Spleen (tissue), 11 donors: ENCODE results near the gene LRRD1. TPM values are rescaled to one million over a fixed set of nuclear protein-coding genes. Genes with fewer than 3 reads are reported as not detected.
"Not testable (repeated sequence)": the region's sequence is repeated elsewhere in the genome, so short reads cannot be mapped to it uniquely, and the experiment has no call there.

Experiments
- DNase-seq: peaks from one replicate; pipeline ENCODE4 v3.0.0-alpha.2; 2020
- H3K27ac ChIP-seq, 8 donors: fragments of 200-600 bp; sonication (generic) in 7 of 8; 1 replicate in 4 of 8; 2 replicates in 4 of 8; pipeline versions ENCODE4 v1.5.0 to v1.8.0; 2016 to 2021; ENCODE audit warnings: inconsistent platforms in 4 of 8, mild to moderate bottlenecking in 4 of 8, moderate library complexity in 1 of 8
- H3K27me3 ChIP-seq, 7 donors: fragments of 200-600 bp; sonication (generic) in 6 of 7; replicated peaks in 1 of 7; 1 replicate in 4 of 7; 2 replicates in 3 of 7; pipeline versions ENCODE4 v1.5.0 to v1.8.0; 2016 to 2021; ENCODE audit warnings: inconsistent platforms in 3 of 7, mild to moderate bottlenecking in 1 of 7
- H3K36me3 ChIP-seq, 6 donors: fragments of 200-600 bp; sonication (generic) in 5 of 6; 1 replicate in 4 of 6; 2 replicates in 2 of 6; pipeline versions ENCODE4 v1.5.0 to v1.8.0; 2016 to 2021; ENCODE audit warnings: inconsistent platforms in 2 of 6
- H3K4me1 ChIP-seq, 6 donors: fragments of 200-600 bp; sonication (generic) in 5 of 6; 1 replicate in 3 of 6; 2 replicates in 3 of 6; pipeline versions ENCODE4 v1.5.0 to v1.8.0; 2016 to 2021; ENCODE audit warnings: inconsistent platforms in 3 of 6
- H3K4me3 ChIP-seq, 8 donors: fragments of 200-600 bp; sonication (generic) in 7 of 8; 1 replicate in 4 of 8; 2 replicates in 4 of 8; pipeline versions ENCODE4 v1.5.0 to v1.8.0; 2016 to 2021; ENCODE audit warnings: inconsistent platforms in 4 of 8, mild to moderate bottlenecking in 4 of 8, moderate library complexity in 2 of 8
- H3K9me3 ChIP-seq, 8 donors: fragments of 200-600 bp; sonication (generic) in 7 of 8; 1 replicate in 4 of 8; 2 replicates in 4 of 8; pipeline versions ENCODE4 v1.5.0 to v1.8.0; 2016 to 2021; ENCODE audit warnings: inconsistent platforms in 4 of 8
- POLR2A ChIP-seq, 3 donors: fragments of 450-650 bp; IDR thresholded peaks; one replicate each; pipeline ENCODE4 v1.5.1; 2017; ENCODE audit warnings: antibody characterized with exemption in 3 of 3, mild to moderate bottlenecking in 1 of 3
- POLR2AphosphoS5 ChIP-seq, 3 donors: sonication (generic); formaldehyde crosslinking; IDR thresholded peaks; one replicate each; pipeline ENCODE4 v1.5.1; 2017; ENCODE audit warnings: antibody characterized with exemption in 3 of 3
- WGBS, 5 donors: extraction: QIAGEN DNeasy Blood & Tissue Kit in 3 of 5; methylation state at CpG; one replicate each; pipeline versions ENCODE4 v1.1.5 to v1.1.7; 2013 to 2018; 5-methylcytosine and 5-hydroxymethylcytosine counted together
- intact Hi-C: fragments of 100-400 bp; cut with DNase I; formaldehyde crosslinking; loops from one replicate; pipeline ENCODE4 v1.15.0; 2023; ENCODE audit warnings: low total_unique reads
- polyA plus RNA-seq, 3 donors: library from polyadenylated mRNA; stranded (reverse); fragments of 200-250 nt; gene quantifications; one replicate each; pipeline ENCODE4 v1.2.1, GENCODE V29; 2013
- total RNA-seq, 7 donors: library from RNA; depleted of rRNA in 3 of 7; stranded (reverse); fragments of >200 nt in 3 of 7; fragmentation: NEBNext Ultra II Directional in 4 of 7; extraction: Animal tissue kit (Norgen Biotek cat#: 25700) in 4 of 7; gene quantifications; one replicate each; pipeline versions ENCODE4 v1.1.0 to v1.2.1, GENCODE V29; 2016 to 2021
- TF ChIP-seq, protein P1 (sequence below), 11 experiments: fragments of 200-600 bp in 7 of 11; fragments of 450-650 bp in 4 of 11; sonication (generic) in 4 of 11; IDR thresholded peaks in 8 of 11; conservative IDR thresholded peaks in 3 of 11; 1 replicate in 7 of 11; 2 replicates in 4 of 11; pipeline versions ENCODE4 v1.4.0 to v1.8.0; 2016 to 2021; ENCODE audit warnings: antibody characterized with exemption in 11 of 11, inconsistent platforms in 4 of 11, mild to moderate bottlenecking in 1 of 11
- donor health status: healthy with polysubstance abuse.
- donor health status: DM: no; HTN: no; CAD: no; lungs with moderate emphysema.
- donor health status: DM: no; HTN: no; CAD: no.
- donor health status: Bipolar disorder and iron deficiency.
- donor health status: healthy.
- donor health status: DM: no; HTN: no; CAD: no.
- donor health status: DM: yes; HTN: yes; CAD: no.

The LRRD1 gene
- total and polyA plus RNA-seq, 10 donors = 0.09 to 0.34 (median 0.25) TPM; not detected in 6

DNA sequence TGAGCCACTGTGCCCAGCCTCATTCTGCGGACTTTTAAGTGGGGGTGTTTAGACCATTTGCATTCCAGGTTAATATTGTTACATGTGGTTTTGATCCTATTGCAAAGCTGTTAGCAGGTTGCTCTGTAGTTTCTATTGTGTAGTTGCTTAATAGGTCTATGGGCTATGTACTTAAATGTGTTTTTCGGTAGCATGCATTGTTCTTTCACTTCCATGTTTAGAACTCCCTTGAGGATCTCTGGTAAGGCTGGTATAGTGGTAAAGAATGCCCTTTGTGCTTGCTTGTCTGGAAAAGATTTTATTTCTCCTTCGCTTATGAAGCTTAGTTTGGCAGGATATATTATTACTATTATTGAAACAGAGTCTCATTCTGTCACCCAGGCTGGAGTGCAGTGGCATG lies 13.4 kb upstream of the LRRD1 start:
- Histone ChIP-seq H3K36me3 (peaks cover 0 to 35% (median 0%) of the 10 kb centered on the region in 6 donors), H3K27me3 (no peaks in the 10 kb centered on the region), H3K9me3 (peaks cover 0 to 57% (median 45%) of the 10 kb centered on the region in 8 donors), H3K27ac (no peak overlapping the region), H3K4me1 (no peaks in the 10 kb centered on the region), H3K4me3 (no peak overlapping the region)
- TF ChIP-seq POLR2A (IDR thresholded peaks at IDR 0.05) = no peak
- no peak for TF ChIP-seq POLR2AphosphoS5 (IDR thresholded peaks at IDR 0.05)
- TF ChIP-seq, protein P1, sequence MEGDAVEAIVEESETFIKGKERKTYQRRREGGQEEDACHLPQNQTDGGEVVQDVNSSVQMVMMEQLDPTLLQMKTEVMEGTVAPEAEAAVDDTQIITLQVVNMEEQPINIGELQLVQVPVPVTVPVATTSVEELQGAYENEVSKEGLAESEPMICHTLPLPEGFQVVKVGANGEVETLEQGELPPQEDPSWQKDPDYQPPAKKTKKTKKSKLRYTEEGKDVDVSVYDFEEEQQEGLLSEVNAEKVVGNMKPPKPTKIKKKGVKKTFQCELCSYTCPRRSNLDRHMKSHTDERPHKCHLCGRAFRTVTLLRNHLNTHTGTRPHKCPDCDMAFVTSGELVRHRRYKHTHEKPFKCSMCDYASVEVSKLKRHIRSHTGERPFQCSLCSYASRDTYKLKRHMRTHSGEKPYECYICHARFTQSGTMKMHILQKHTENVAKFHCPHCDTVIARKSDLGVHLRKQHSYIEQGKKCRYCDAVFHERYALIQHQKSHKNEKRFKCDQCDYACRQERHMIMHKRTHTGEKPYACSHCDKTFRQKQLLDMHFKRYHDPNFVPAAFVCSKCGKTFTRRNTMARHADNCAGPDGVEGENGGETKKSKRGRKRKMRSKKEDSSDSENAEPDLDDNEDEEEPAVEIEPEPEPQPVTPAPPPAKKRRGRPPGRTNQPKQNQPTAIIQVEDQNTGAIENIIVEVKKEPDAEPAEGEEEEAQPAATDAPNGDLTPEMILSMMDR (IDR thresholded peaks at IDR 0.05 in 8 of 11, conservative IDR thresholded peaks at IDR 0.05 in 3 of 11) = no peak
- no peak for DNase-seq
- intact Hi-C loops = no loop called here
- 85 to 90% (median 88%) methylated on average over 3 of the region's 3 CpGs for WGBS, 5 donors

DNA sequence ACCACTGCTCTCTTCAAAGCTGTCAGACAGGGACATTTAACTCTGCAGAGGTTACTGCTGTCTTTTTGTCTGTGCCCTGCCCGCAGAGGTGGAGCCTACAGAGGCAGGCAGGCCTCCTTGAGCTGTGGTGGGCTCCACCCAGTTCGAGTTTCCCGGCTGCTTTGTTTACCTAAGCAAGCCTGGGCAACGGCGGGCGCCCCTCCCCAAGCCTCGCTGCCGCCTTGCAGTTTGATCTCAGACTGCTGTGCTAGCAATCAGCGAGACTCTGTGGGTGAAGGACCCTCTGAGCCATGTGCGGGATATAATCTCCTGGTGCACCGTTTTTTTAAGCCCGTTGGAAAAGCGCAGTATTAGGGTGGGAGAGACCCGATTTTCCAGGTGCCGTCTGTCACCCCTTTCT lies 10.3 kb upstream of the LRRD1 start:
- intact Hi-C loops, H3K4me3 ChIP-seq, H3K27ac ChIP-seq, DNase-seq, H3K4me1 ChIP-seq, H3K27me3 ChIP-seq, H3K36me3 ChIP-seq: not testable (repeated sequence)
- WGBS, 5 donors = 92 to 99% (median 95%) methylated on average over 14 to 15 of the region's 15 CpGs
- H3K9me3 ChIP-seq = peaks cover 0 to 64% (median 53%) of the 10 kb centered on the region in 8 donors

DNA sequence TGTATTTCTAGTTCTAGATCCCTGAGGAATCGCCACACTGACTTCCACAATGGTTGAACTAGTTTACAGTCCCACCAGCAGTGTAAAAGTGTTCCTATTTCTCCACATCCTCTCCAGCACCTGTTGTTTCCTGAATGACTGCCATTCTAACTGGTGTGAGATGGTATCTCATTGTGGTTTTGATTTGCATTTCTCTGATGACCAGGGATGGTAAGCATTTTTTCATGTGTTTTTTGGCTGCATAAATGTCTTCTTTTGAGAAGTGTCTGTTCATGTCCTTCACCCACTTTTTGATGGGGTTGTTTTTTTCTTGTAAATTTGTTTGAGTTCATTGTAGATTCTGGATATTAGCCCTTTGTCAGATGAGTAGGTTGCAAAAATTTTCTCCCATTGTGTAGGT lies 5.4 kb upstream of the LRRD1 start:
- H3K27me3 ChIP-seq, H3K27ac ChIP-seq, H3K4me1 ChIP-seq, intact Hi-C loops, DNase-seq, H3K4me3 ChIP-seq, H3K36me3 ChIP-seq: not testable (repeated sequence)
- peaks cover 0 to 40% (median 27%) of the 10 kb centered on the region in 8 donors for H3K9me3 ChIP-seq
- 80 to 100% (median 89%) methylated on average over 1 of the region's 1 CpG for WGBS, 5 donors

- TF ChIP-seq, protein P1 (IDR thresholded peaks at IDR 0.05 in 8 of 11, conservative IDR thresholded peaks at IDR 0.05 in 3 of 11) = no peak
- TF ChIP-seq POLR2A (IDR thresholded peaks at IDR 0.05) = no peak
- no peak for TF ChIP-seq POLR2AphosphoS5 (IDR thresholded peaks at IDR 0.05)
- peaks cover 0 to 7% (median 0%) of the 10 kb centered on the region in 7 donors for H3K27me3 ChIP-seq
- H3K9me3 ChIP-seq = no peaks in the 10 kb centered on the region
- H3K4me3 ChIP-seq = no peak overlapping the region
- no peak for DNase-seq
- H3K36me3 ChIP-seq = no peaks in the 10 kb centered on the region
- intact Hi-C loops = no loop called here
- no peak overlapping the region for H3K27ac ChIP-seq
- H3K4me1 ChIP-seq = peaks cover 0 to 19% (median 13%) of the 10 kb centered on the region in 6 donors
These were observed 1.6 kb downstream of the LRRD1 start for GRCh38 chr7:92177362-92177761.

DNA sequence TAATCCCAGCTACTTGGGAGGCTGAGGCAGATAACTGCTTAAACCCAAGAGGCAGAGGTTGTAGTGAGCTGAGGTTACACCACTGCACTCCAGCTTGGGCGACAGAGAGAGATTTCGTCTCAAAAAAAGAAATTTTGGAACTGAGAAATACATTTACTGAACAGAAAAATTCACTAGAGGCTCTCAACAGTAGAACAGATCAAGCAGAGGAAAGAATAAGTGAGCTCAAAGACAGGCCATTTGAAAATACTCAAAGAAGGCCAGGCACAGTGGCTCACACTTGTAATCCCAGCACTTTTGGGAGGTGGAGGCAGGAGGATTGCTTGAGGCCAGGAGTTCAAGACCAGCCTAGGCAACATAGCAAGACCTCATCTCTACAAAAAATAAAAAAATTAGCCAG lies 9.4 kb downstream of the LRRD1 start:
- H3K4me3 ChIP-seq, DNase-seq, intact Hi-C loops, H3K27me3 ChIP-seq, H3K27ac ChIP-seq, H3K4me1 ChIP-seq, H3K36me3 ChIP-seq: not testable (repeated sequence)
- 77 to 100% (median 88%) methylated on average over 2 of the region's 2 CpGs for WGBS, 5 donors
- H3K9me3 ChIP-seq = peaks cover 0 to 16% (median 6%) of the 10 kb centered on the region in 8 donors

GRCh38 chr7:92161271-92161670 lies 17.7 kb downstream of the LRRD1 start:
- intact Hi-C loops = no loop called here
- no peak for TF ChIP-seq POLR2AphosphoS5 (IDR thresholded peaks at IDR 0.05)
- TF ChIP-seq, protein P1 (IDR thresholded peaks at IDR 0.05 in 8 of 11, conservative IDR thresholded peaks at IDR 0.05 in 3 of 11) = no peak
- no peak for TF ChIP-seq POLR2A (IDR thresholded peaks at IDR 0.05)
- Histone ChIP-seq H3K9me3 (no peaks in the 10 kb centered on the region), H3K4me3 (no peak overlapping the region), H3K36me3 (no peaks in the 10 kb centered on the region), H3K27me3 (no peaks in the 10 kb centered on the region), H3K27ac (no peak overlapping the region), H3K4me1 (no peaks in the 10 kb centered on the region)
- 81 to 92% (median 88%) methylated on average over 1 of the region's 1 CpG for WGBS, 5 donors
- no peak for DNase-seq
